Activated T-cell treated with anti-CD3 and anti-CD28 coated beads, Interleukin-2, amount 50 U/mL, for 1 hour (primary cell): ENCODE measurements around the gene DPY19L3.
"Not testable (repeated sequence)": the region's sequence is repeated elsewhere in the genome, so short reads cannot be mapped to it uniquely, and the experiment has no call there.

Experiments used
- DNase-seq: peaks from one replicate; pipeline ENCODE4 v3.0.0-alpha.2; 2020

DPY19L3 gene

DNA sequence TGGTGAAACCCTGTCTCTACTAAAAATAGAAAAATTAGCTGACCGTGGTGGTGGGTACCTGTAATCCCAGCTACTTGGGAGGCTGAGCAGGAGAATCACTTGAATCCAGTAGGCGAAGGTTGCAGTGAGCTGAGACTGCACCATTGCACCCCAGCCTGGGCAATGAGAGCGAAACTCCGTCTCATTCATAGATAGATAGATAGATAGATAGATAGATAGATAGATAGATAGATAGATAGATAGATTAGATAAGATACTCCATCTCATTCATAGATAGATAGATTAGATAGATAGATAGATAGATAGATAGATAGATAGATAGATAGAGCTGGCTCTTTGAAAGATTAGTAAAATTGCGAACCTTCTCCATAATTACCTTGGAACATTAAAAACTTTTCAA is 42.0 kb downstream of the DPY19L3 start:
- DNase-seq, result not testable (repeated sequence)

DNA sequence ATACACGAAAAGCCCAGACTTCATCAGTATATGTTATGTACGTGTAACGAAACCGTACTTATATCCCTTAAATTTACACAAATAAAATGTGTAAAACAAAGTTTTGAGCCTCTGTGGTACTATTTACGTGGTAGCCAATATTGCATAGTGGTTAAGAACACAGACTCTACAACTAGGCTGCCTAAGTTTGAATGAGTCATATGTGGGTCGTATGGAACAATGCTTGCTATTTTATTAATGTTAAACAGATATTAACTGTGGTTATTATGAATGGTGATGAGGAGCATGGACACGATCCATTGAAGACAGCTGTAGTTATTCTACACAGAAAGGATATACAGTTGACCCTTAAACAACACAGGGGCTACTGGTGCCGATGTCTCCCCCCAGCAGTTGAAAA is 42.5 kb downstream of the DPY19L3 start:
- no peak for DNase-seq

DNA sequence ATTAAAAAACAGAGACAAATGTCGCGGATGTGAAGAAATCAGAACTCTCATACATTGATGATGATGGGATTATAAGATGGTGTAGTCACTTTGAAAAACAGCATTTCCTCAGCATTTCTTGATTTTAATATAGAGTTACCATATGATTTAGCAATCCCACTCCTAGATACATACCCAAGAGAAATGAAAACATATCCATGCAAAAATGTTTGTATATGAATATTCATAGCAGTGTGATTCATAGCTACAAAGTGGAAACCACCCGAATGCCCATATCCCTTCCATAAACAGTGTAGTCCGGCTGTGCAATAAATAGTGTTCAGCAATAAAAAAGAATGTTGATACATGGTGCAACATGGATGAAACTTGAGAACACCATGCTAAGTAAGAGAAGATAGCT is 44.6 kb downstream of the DPY19L3 start:
- DNase-seq, result no peak

DNA sequence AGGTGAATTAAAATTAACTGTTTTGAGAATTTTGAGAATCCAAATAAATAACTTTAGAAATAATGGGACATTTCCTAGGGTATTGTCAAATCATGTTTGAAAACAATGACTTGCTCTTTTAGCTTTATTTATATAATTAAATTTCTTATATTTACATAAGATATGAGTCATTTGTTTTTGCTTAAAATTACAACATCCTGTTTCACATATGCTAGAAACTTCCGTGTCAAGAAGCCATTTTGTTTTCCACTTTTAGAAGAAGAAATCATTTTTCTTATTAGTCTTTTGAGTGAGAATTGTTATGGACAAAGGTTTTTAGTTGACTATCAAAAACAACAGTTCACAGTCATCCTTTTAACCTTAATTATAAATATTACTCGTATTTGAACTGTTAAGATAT is 48.2 kb downstream of the DPY19L3 start:
- DNase-seq, result no peak

DNA sequence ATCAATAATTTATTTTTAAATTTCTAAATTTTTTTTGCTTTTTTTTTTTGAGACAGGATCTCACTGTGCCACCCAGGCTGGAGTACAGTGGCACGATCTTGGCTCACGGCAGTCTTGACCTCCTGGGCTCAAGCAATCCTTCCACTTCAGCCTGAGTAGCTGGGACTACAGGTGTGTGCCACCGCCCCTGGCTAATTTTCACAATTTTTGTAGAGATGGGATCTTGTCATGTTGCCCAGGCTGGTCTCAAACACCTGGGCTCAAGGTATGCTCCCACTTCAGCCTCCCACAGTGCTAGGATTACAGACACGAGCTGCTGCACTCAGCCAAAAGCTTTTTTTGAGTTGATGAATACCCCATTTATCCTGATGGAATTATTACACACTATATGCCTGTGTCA is 50.8 kb downstream of the DPY19L3 start:
- DNase-seq, result no peak

DNA sequence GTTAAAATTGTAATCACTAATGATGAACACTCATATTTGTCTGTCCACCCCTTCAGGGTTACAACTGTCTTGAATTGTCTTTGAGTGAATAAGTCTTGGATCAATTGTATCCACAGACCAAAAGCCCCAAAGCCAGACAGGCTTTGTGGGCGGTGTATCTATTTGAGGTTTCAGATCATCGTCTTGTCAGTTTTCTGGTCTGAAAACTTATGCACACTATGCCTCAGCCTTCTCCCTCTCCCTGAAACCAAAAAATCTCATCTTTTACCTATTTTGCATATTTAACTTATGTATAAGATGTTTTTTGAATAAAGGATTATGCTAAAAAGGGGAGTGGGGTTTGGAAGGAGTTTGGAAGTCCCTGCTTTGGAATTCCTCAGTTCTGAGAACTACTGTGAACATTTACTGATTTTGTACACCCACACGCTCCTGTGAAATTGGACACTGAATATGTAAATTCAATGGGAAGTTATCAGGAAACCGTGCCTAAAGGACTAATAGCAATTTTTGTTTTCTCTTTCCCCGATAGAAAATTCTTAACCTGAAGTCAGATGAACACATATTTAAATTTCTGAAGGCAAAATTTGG is 52.1 kb downstream of the DPY19L3 start:
- no peak for DNase-seq

DNA sequence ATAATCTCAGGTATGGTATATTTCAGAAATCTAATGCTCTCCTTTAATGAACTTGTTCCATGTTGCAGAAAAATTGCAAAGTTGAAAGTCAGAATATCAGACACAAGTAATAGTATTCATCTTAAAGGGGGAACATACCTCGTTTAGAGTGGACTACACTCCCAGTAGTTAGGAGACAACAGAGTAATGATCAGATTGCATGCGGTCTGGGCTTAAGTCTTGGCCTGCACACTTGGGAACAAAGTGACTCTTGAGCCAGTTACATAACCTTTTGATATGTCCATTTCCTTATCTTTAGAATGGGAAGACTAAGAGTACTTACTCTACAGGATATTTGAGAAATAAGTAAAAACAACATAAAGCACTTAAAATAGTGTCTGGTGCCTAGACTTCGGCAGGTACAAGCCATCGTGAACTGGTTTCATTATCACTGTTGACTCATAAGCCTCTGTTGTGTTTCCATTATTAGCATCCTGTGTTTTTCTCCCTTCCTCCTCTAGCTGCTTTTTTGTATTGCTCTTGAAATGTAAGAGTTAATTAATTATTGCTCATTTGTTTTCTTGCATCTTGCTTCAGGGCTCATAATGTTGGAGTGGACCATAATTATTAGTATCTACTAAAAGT is 53.0 kb downstream of the DPY19L3 start:
- no peak for DNase-seq

DNA sequence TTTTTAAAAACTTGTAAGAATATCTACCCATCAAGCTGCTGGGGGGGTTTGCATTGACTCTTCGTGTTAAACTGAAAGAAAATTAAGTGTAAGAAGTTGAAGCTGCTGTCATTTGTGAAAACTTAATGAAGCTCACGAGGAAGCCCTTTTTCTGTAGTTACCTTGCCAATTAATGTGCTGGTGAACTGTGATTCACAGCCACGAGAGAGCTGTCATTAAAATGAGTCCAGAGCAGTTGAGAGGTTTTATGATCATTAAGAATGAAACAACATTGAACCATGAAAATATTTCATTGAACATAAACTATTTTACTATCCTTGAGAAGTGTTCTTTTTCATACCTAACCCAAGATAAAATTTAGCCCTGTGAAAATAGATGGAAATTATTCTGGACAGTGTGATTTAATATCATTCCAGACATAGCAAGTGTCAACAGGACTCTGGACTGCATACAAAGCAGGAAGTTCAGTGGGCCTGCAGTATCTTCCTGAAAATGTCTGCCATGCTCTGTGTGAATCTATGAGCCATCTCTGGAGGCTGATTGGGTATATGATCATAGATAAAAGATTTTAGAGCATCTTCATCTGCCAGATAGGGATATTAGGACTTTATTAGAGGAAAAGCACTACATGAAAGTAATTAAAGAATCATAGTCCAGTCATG is 53.8 kb downstream of the DPY19L3 start:
- no peak for DNase-seq

DNA sequence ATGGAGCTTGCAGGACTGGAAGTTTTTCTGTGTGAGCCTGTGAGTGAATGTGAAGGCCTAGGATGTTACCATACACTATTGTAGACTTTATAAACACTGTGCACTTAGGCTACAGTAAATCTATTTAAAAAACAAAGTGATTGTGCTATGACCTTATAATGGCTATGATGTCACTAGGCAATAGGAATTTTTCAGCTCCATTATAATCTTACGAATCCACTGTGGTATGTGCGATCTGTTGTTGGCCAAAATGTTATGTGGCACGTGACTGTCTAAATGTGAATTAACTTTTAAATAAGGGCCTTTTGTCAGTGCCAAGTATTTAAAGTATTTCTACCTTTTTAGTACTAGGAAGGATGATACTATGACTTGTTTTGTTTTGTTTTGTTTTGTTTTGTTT is 54.9 kb downstream of the DPY19L3 start:
- DNase-seq, result no peak

DNA sequence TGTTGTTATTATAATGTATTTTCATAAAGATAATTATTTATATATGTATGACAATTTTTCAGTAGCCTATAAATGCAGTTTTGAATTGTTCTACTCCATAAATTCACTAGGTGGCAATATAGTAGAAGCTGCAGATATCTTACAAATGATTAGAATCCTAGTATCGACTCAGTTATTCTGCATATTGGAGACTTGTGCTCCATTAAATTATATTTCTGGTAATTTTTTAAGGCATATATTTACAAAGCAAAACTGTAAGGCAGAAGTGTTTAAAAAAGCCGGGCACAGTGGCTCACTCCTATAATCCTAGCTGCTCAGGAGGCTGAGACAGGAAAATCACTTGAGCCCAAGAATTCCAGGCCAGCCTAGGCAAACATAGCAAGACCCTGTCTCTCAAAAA is 58.7 kb downstream of the DPY19L3 start:
- DNase-seq, result no peak

DNA sequence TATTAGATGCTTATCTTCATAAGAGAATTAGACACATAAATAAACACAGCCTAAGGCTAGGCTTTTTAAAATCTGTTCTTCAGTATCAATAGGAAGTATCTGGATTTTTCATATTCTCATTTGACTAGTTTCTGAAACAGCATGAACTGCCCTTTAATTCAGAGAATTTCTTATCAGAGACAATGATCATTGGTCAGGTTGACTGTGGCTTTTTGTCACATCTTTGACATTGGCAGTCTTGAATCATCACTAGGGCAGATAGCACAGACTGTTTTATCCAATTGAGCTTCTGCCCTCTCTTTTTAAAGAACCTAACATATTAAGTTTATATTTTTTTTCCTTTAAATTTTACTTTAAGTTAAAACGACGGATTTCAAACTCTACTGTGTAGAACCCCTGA is 59.6 kb downstream of the DPY19L3 start:
- no peak for DNase-seq

DNA sequence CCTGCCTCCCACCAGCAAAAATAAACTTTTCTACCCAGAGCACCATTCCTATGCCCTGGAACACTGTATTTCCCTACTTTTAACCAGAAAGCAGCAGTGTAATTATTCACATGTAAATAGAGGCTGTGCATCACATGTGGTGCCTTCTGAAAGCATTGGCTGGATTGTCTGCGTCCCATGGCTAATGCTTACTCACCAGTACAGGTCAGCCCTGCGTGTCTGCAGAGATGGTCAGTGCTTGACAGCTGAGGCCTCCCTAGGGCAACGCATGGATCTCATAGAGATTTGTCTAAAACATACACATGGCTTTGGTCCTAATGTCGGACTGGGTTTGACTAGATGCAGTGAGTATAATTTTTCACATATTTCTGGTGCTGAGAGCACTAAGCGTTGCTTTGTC is 64.2 kb downstream of the DPY19L3 start:
- DNase-seq, result no peak

DNA sequence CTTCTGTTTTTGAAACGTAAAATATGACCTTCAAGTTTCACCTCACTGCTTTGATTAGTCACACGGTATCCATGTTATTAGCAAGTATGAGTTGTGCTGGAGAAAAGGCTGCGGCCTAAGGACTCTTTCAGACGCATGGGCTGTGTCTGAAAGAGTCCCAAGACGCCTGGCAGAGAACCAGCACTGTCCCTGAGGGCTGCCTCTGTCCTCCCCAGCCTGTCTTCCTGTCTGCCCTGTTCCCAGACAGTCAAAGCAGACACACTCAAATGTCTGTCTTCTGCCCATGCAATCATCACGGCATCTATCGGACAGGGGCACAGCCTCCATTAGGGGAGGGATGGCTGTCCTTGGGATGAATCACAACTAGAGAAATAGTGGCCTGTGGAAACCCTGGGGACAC is 65.5 kb downstream of the DPY19L3 start:
- DNase-seq, result no peak

DNA sequence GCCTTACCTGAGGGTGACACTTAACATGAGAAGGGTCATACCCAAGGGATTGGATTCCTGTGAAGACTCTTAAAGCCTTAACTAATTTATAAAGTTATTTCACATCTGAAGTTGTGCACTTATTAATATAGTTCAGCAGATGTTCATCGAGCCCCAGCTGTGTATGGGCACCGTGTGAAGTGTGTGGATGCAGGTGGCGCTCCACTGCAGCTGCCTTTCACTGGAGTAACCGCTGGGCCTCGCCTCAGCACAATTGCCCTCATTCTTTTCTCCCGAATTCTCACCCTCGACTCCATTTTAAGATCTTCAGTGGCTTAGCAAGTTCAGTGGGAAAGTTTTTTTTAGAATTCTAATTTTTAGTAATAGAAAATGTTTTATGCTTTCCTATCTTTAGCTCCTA is 66.2 kb downstream of the DPY19L3 start:
- no peak for DNase-seq

DNA sequence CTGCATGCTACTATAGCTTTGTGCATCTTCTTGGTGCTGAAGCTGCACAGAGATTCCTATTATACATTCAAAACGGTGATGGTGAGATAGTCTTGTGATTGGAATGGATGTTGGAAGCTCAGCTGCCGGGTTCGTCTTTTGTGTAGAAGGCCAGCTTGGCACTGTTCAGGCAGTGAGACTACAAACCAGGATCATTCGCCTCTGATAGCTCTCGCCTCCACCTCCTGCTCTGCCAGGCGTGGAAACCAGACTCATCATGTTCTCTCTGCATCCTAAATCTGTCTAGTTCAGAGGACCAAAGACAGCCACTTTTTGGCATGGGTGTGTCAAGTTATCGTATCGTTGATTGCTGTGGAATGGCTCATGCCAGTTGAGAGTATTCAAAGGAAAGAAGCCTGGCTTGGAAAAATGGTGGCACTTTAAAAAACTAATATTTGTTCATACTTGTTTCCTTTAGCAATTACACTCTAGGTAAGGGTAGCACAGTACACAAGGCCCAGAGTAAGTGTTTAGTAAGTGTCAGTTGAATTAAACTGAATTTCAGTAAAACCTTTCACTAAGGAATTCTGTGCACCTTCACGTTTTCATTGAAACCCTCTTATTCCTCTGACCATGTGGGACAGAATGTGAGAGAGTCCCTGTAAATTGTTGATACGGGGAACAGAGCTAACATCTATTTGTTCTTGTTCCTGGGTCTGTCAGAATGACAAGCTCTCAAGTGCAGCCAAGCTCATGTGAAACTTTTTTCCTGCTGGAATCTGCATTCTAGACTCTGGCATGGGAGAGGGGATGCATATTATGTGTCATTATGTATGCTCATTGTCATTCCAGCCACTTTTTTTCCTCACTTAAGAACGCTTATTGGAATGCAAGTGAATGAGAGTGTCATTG is 69.8 kb downstream of the DPY19L3 start:
- no peak for DNase-seq

DNA sequence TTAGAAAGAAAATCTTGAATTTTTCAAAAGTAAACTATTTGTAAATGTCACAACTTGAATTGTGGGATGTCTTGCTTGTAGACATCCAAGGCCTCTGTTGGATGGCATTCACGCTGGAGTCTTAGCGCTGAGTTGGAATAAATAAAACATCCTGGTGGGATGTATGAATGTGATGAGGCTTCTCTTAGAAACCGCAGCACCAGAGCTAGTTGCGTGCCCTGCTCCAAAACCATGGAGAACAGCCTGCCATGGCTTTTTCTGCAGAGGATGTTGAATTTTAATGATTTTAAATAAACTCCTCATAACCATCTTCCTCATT is 70.4 kb downstream of the DPY19L3 start:
- DNase-seq, result no peak

DNA sequence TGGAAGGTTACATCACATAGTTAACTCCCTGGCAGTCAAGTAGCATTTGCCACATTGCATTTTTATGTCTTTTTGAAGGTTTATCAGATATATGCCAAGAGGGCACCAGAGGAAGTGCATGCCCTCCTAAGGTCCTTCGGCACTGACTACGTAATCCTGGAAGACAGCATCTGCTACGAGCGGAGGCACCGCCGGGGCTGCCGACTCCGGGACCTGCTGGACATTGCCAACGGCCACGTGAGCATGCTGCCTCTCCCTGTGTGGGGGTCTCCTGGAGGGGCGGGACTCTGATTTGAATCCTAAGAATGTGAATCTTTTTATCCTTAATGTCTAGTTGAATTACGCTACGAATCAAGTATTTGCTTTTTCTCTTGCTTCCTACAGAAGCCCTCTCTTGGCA is 74.8 kb downstream of the DPY19L3 start:
- no peak for DNase-seq

DNA sequence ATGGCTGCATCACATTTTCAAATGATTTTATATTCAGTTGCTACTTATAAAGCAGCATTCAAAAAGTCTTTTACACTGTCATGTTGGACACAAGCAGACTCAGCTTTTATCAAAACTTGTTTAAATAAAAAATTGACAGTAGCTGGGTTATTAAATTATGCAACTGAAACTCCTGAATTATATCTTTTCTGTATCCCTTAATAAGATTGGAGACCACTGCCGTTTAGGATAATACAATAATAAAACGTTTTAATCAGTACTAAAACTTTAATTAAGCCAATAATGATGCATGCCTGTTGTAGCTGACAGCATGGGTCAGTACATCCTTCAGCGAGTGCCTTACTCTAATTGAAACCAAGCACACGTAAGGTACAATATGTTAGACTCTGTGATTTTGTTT is 78.0 kb downstream of the DPY19L3 start:
- no peak for DNase-seq

DNA sequence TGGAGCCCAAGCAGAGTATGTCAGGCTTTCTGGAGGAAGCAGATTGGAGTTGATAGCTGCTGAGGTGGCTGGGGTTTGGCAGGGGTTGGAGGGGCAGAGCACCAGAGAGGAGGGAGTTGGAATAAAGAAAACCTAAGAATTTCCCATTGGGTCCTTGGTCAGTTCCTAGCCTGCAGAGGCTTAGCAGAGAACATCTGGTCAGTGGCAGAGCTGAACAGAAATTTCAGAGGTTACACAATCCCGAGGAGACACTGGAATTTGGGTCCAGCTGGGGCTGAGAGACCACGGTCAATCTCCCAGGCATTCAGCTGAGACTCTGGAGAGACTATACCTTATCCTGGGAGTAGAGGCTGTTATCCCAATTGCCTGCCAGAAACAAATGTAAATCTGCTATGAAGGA is 84.4 kb downstream of the DPY19L3 start:
- no peak for DNase-seq

DNA sequence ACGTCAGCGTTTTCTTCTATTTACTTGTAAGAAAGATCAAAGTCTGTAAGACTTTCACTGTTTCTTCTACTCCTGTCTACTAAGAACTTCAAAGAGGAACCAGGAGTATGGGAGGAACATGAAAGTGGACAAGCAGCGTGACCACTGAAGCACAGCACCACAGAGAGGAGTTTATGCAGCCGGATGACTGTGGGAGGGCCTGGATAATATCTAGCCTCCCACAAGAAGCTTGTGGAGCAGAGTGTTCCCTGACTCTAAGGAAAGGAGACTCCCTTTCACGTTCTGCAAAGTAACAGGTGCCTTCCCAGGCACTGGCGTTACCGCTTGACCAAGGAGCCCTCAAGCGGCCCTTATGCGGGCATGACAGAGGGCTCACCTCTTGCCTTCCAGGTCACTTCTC is 91.8 kb downstream of the DPY19L3 start:
- no peak for DNase-seq

DNA sequence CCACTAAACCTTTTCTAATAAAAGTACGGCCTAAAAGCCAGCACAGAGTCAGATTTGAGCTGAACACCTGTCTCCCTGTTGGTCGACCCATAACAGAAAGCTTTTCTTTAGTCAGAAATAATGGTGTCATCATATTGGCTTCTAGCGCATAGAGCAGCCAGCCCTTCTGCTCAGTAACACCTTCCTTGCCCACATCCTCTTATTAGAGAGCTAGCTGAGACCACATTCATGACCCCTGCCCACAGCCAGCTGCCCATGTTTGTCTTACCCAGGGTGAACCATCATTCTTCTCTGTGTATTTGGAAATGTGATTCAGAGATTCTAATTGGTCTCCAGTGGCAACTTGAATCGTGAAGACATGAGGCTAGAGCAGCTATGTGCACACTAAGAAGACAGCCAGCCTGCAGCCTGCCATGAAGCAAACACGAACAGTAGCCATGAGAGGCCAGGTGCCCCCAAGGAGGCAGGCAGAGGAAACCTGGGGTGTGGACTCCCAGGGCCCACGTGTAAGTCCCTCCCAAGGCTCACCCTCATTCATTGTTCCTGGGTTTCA is 93.2 kb downstream of the DPY19L3 start:
- DNase-seq, result no peak

DNA sequence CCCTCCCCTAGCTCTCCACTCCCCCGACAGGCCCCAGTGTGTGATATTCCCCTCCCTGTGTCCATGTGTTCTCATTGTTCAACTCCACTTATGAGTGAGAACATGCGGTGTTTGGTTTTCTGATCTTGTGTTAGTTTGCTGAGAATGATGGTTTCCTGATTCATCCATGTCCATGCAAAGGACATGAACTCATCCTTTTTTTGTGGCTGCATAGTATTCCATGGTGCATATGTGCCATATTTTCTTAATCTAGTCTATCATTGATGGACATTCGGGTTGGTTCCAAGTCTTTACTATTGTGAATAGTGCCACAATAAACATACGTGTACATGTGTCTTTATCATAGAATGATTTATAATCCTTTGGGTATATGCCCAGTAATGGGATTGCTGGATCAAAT is 106.9 kb downstream of the DPY19L3 start:
- not testable (repeated sequence) for DNase-seq

DNA sequence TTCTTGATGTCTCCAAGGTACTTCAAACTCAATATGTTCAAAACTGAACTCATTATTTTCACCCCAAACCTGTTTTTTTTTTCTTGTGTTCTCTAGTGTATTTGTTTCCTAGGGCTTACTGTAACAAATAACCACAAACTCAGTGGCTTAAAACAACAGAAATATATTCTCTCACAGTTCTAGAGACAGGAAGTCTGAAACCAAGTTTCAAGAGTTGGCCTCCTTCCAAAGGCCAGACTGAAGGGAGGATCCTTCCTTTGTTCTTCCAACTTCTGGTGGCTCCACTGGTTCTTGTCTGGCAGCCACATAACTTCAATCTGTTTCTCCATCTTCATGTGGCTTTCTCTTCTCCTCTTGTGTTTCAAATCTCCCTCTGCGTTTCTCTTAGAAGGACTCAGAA is 113.5 kb downstream of the DPY19L3 start:
- no peak for DNase-seq

DNA sequence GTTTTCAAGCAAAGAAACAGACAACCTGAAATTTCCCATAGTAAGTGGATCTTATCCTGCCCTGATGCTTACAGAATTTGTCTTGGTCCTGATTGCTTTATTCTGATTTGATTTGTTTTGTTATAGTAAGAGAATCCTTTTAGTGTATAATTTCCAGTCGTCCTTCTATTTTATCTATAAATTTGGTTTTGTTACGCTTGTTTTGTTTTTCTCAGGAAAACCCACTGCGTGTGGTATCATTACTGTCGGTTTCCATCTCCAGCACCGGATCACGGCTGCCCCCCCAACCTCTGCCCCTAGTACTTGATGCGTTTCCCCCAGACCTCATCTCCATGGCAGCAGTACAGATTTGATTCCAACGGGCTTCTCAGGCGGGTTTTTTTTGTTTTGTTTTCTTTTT is 117.4 kb downstream of the DPY19L3 start:
- DNase-seq, result no peak
